Right lobe of liver (tissue), 6 donors: ENCODE results near the gene APBA2. TPM values are rescaled to one million over a fixed set of nuclear protein-coding genes. Genes with fewer than 3 reads are reported as not detected.

ENCODE experiments used
- ATAC-seq, 4 donors: fragments of 200-7000 bp; cut with Tn5 transposase; one replicate each; pipeline ENCODE4 v1.9.1; 2020; ENCODE audit warnings: mild to moderate bottlenecking in 4 of 4, moderate library complexity in 4 of 4
- DNase-seq, 3 donors: peaks; one replicate each; pipeline ENCODE4 v3.0.0-alpha.2; 2020
- H3K27ac ChIP-seq, 3 donors: fragments of 200-600 bp; one replicate each; pipeline ENCODE4 v1.8.0; 2022
- H3K27me3 ChIP-seq, 2 donors: fragments of 200-600 bp; one replicate each; pipeline ENCODE4 v1.8.0; 2022
- H3K36me3 ChIP-seq, 4 donors: fragments of 200-600 bp; sonication (generic) in 1 of 4; one replicate each; pipeline versions ENCODE4 v1.5.1 to v1.8.0; 2017 to 2022; ENCODE audit warnings: control low read depth in 1 of 4
- H3K4me1 ChIP-seq, 4 donors: fragments of 200-600 bp; sonication (generic) in 1 of 4; one replicate each; pipeline versions ENCODE4 v1.5.1 to v1.8.0; 2017 to 2022; ENCODE audit warnings: control low read depth in 1 of 4
- H3K4me3 ChIP-seq, 3 donors: fragments of 200-600 bp; one replicate each; pipeline ENCODE4 v1.8.0; 2022
- H3K9me3 ChIP-seq, 4 donors: fragments of 200-600 bp; sonication (generic) in 1 of 4; one replicate each; pipeline versions ENCODE4 v1.5.1 to v1.8.0; 2017 to 2022; ENCODE audit warnings: control low read depth in 1 of 4
- CTCF ChIP-seq, 4 donors: fragments of 200-600 bp in 3 of 4; fragments of 450-650 bp in 1 of 4; IDR thresholded peaks; one replicate each; pipeline versions ENCODE4 v1.5.1 to v1.8.0; 2016 to 2022; ENCODE audit warnings: antibody characterized with exemption in 4 of 4, mild to moderate bottlenecking in 2 of 4
- POLR2A ChIP-seq: fragments of 450-650 bp; IDR thresholded peaks from one replicate; pipeline ENCODE4 v1.6.1; 2017; ENCODE audit warnings: antibody characterized with exemption, mild to moderate bottlenecking
- WGBS: methylation state at CpG from one replicate; pipeline ENCODE4 v1.1.6; 2018; ENCODE audit warnings: low coverage, low lambda C conversion rate; ENCODE audit not compliant: insufficient coverage; ENCODE audit errors: missing lambda C conversion rate; 5-methylcytosine and 5-hydroxymethylcytosine counted together
- intact Hi-C, 2 donors: fragments of 100-400 bp; cut with DNase I; formaldehyde crosslinking; loops; one replicate each; pipeline versions ENCODE4 v1.11.2 to v1.14.1; 2022
- total RNA-seq, 6 experiments: library from RNA; depleted of rRNA in 2 of 6; stranded (reverse); fragments of >200 nt in 2 of 6; fragmentation: NEBNext Ultra II Directional in 3 of 6; extraction: Animal tissue kit (Norgen Biotek cat#: 25700) in 3 of 6; gene quantifications; one replicate each; pipeline versions ENCODE4 v1.1.0 to v1.2.4, GENCODE V29; 2016 to 2023
- donor health status: DM: no; HTN: yes; CAD: no.
- donor health status: DM: no; HTN: no; CAD: no.
- donor health status: DM: no; HTN: no; CAD: no.
- donor health status: DM: no; HTN: yes; CAD: no.
- donor health status: DM: no; HTN: yes; CAD: no.

Gene APBA2
- total RNA-seq, 6 experiments from 2014 or later, result 0.51 to 0.75 (median 0.69) TPM

- ATAC-seq (no peak), DNase-seq (no peak)
- H3K27ac ChIP-seq, result no peak overlapping the region
- H3K36me3 ChIP-seq, result no peaks in the 10 kb centered on the region
- H3K27me3 ChIP-seq, result no peaks in the 10 kb centered on the region
- H3K4me3 ChIP-seq, result no peak overlapping the region
- intact Hi-C loops, result no loop called here
- TF ChIP-seq POLR2A (no peak), CTCF (IDR thresholded peaks at IDR 0.05) (no peak)
- 86% methylated on average over 4 of the region's 8 CpGs for WGBS
- no peaks in the 10 kb centered on the region for H3K4me1 ChIP-seq
- no peaks in the 10 kb centered on the region for H3K9me3 ChIP-seq
Observed at GRCh38 chr15:29091666-29092065, 205.9 kb downstream of the APBA2 start.

- no peak overlapping the region for H3K27ac ChIP-seq
- no peak overlapping the region for H3K4me3 ChIP-seq
- 70% methylated on average over 4 of the region's 14 CpGs for WGBS
- intact Hi-C loops, result no loop called here
- DNase-seq, result no peak
- no peaks in the 10 kb centered on the region for H3K9me3 ChIP-seq
- H3K27me3 ChIP-seq, result no peaks in the 10 kb centered on the region
- no peaks in the 10 kb centered on the region for H3K36me3 ChIP-seq
- no peak for ATAC-seq
- no peak for TF ChIP-seq CTCF (IDR thresholded peaks at IDR 0.05)
- no peak for TF ChIP-seq POLR2A
- H3K4me1 ChIP-seq, result no peaks in the 10 kb centered on the region
Observed at GRCh38 chr15:29092376-29093064, 206.7 kb downstream of the APBA2 start.

- Histone ChIP-seq H3K27ac (no peak overlapping the region), H3K4me3 (no peak overlapping the region), H3K36me3 (no peaks in the 10 kb centered on the region), H3K9me3 (no peaks in the 10 kb centered on the region), H3K27me3 (no peaks in the 10 kb centered on the region), H3K4me1 (no peaks in the 10 kb centered on the region)
- WGBS, result 81% methylated on average over 13 of the region's 17 CpGs
- DNase-seq (no peak), ATAC-seq (no peak)
- intact Hi-C loops, result no loop called here
- TF ChIP-seq CTCF (IDR thresholded peaks at IDR 0.05), result no peak
- no peak for TF ChIP-seq POLR2A
Observed at GRCh38 chr15:29093065-29093435, 207.3 kb downstream of the APBA2 start.

GRCh38 chr15:29093696-29094343, 208.0 kb downstream of the APBA2 start:
- WGBS, result 90% methylated on average over 2 of the region's 12 CpGs
- no peaks in the 10 kb centered on the region for H3K36me3 ChIP-seq
- no peaks in the 10 kb centered on the region for H3K4me1 ChIP-seq
- H3K9me3 ChIP-seq, result no peaks in the 10 kb centered on the region
- ATAC-seq (no peak), DNase-seq (no peak)
- intact Hi-C loops, result no loop called here
- H3K27me3 ChIP-seq, result no peaks in the 10 kb centered on the region
- TF ChIP-seq CTCF (IDR thresholded peaks at IDR 0.05) (no peak), POLR2A (no peak)
- H3K4me3 ChIP-seq, result no peak overlapping the region
- no peak overlapping the region for H3K27ac ChIP-seq
